GM21515 (cell line): ENCODE data around the gene RAVER1.
A peak's percentile ranks its signal among the peaks of the same experiment; 100 is the strongest.
"Not testable (repeated sequence)": the region's sequence is repeated elsewhere in the genome, so short reads cannot be mapped to it uniquely, and the experiment has no call there.

Source experiments
- ATAC-seq: cut with Tn5 transposase; IDR thresholded peaks from one replicate; pipeline ENCODE4 v1.9.1; 2021; ENCODE audit not compliant: unreplicated experiment

Gene RAVER1

DNA sequence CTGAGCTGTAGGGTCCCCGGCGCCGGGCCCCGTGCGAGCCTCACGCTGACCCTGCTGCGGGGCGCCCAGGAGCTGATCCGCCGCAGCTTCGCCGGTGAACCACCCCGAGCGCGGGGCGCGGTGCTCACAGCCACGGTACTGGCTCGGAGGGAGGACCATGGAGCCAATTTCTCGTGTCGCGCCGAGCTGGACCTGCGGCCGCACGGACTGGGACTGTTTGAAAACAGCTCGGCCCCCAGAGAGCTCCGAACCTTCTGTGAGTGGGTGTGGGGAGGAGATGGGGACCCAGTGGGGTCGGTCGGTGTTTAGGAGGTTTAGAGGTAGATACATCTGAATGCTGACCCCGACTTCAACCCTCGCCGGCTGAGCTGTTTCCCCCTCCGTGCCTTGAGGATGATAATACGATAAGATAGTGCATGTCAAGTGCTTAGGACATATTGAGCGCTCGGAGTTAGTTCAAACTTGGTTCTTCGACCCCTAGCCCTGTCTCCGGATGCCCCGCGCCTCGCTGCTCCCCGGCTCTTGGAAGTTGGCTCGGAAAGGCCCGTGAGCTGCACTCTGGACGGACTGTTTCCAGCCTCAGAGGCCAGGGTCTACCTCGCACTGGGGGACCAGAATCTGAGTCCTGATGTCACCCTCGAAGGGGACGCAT, 41.6 kb downstream of the RAVER1 start:
- no peak for ATAC-seq

DNA sequence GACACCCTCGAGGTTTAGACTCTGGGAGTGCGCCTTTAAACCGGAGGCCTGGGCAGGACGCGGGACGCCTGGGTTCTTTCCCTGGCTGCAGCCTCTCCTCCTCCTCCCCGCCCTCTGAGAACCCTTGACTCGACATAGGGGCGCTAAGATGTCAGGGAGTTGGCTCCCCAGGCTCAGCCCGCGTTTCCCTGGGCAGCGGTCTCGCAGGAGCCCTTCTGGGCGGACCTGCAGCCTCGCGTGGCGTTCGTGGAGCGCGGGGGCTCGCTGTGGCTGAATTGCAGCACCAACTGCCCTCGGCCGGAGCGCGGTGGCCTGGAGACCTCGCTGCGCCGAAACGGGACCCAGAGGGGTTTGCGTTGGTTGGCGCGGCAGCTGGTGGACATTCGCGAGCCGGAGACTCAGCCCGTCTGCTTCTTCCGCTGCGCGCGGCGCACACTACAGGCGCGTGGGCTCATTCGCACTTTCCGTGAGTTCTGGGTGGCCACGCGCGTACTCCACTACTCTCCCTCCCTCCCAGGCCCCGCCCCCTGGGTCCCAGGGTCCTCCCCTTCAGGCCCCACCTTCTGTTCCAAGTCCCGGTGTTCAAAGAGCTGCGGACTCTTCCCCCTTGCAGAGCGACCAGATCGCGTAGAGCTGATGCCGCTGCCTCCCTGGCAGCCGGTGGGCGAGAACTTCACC, 42.3 kb downstream of the RAVER1 start:
- no peak for ATAC-seq

DNA sequence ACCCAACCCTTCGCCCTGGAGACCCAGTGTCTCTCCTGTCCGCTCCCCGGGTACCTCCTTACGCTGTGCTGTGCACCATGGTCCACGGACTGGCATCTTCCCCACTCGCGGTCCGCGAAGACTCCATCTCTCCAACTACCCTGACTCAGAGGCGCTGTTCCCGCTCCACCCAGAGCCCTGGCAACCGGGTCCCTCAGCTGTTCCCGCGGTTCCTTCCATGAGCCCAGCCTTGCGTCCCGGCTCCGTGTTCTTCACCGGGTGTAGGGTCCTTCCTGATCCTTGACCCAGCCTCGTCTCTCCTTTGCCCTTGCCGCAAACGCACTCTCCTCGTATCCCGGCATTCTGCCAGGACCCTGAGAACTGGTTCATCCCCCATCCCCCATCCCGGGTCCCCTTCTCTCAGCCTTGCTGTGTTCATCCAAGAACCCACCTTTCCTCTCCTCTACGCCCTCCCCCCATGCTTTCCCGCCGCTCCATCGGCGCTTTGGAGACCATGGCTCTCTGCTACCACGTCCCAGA, 42.9 kb downstream of the RAVER1 start:
- no peak for ATAC-seq

DNA sequence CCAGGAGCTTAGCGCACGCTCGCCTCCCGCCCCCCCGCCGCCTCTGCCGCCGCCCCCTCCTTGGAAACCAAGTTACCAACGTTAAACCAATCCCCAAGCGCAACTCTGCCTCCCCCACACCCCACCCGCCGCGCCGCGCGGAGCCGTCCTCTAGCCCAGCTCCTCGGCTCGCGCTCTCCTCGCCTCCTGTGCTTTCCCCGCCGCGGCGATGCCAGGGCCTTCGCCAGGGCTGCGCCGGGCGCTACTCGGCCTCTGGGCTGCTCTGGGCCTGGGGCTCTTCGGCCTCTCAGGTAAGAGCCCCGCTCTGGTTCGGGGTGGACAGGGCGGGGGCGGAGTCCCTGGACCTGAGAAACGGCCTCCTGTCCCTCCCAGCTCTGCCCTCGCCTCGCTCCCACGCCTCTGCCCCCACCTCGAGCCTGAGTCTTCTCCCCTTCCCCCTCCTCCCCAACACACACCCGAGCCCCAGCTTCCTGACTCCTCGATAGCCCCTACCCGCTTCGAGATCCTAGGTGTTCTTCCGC, 43.4 kb downstream of the RAVER1 start, which contains the start of gene ICAM5:
ICAM5 (plus strand) TSS at position 117 of the 521 bp plus-strand sequence; CDS start at position 209, 92 bp downstream.
- no peak for ATAC-seq

DNA sequence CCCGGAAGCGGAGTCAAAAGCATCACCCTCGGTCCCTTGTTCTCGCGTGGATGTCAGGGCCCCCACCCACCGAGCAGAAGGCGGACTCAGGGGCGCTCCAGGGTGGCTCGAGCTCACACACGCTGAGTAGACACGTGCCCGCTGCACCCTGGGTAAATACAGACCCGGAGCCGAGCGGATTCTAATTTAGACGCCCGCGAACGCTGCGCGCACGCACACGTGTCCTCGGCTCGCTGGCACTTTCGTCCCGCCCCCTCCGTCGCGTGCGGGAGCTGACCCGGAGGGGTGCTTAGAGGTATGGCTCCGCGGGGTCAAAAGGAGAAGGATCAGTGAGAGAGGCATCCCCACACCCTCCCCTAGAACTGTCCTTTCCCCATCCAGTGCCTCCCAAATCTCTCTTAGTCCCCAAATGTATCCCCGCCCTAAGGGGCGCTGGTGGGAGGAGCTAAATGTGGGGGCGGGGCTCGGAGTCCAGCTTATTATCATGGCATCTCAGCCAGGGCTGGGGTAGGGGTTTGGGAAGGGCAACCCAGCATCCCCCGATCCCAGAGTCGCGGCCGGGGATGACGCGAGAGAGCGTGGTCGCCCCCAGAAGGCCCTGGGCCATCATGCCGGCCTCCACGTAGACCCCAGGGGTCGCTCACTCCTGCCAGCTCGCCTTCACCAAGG, 44.0 kb downstream of the RAVER1 start:
- ATAC-seq: no peak

DNA sequence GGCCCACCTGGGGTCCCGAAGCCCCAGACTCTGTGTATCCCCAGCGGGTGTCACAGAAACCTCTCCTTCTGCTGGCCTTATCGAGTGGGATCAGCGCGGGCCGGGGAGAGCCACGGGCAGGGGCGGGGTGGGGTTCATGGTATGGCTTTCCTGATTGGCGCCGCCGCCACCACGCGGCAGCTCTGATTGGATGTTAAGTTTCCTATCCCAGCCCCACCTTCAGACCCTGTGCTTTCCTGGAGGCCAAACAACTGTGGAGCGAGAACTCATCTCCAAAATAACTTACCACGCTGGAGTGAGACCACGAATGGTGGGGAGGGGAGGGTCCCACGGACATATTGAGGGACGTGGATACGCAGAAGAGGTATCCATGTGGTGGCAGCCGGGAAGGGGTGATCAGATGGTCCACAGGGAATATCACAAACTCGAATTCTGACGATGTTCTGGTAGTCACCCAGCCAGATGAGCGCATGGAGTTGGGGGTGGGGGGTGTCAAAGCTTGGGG, 44.6 kb downstream of the RAVER1 start:
- ATAC-seq: no peak

DNA sequence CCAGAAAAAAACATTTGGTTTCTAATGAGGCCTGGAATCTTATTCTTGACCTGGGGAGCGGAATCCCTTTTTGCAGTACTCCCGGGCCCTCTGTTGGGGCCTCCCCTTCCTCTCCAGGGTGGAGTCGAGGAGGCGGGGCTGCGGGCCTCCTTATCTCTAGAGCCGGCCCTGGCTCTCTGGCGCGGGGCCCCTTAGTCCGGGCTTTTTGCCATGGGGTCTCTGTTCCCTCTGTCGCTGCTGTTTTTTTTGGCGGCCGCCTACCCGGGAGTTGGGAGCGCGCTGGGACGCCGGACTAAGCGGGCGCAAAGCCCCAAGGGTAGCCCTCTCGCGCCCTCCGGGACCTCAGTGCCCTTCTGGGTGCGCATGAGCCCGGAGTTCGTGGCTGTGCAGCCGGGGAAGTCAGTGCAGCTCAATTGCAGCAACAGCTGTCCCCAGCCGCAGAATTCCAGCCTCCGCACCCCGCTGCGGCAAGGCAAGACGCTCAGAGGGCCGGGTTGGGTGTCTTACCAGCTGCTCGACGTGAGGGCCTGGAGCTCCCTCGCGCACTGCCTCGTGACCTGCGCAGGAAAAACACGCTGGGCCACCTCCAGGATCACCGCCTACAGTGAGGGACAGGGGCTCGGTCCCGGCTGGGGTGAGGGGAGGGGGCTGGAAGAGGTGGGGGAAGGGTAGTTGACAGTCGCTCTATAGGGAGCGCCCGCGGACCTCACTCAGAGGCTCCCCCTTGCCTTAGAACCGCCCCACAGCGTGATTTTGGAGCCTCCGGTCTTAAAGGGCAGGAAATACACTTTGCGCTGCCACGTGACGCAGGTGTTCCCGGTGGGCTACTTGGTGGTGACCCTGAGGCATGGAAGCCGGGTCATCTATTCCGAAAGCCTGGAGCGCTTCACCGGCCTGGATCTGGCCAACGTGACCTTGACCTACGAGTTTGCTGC, 46.3 kb downstream of the RAVER1 start, which contains the start of gene ICAM4:
ICAM4 (plus strand) TSS at position 153 of the 935 bp plus-strand sequence; CDS start at position 211, 58 bp downstream.
- no peak for ATAC-seq

DNA sequence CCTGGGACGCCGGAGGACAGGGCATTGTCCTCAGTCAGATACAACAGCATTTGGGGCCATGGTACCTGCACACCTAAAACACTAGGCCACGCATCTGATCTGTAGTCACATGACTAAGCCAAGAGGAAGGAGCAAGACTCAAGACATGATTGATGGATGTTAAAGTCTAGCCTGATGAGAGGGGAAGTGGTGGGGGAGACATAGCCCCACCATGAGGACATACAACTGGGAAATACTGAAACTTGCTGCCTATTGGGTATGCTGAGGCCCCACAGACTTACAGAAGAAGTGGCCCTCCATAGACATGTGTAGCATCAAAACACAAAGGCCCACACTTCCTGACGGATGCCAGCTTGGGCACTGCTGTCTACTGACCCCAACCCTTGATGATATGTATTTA, 47.9 kb downstream of the RAVER1 start:
- no peak for ATAC-seq

DNA sequence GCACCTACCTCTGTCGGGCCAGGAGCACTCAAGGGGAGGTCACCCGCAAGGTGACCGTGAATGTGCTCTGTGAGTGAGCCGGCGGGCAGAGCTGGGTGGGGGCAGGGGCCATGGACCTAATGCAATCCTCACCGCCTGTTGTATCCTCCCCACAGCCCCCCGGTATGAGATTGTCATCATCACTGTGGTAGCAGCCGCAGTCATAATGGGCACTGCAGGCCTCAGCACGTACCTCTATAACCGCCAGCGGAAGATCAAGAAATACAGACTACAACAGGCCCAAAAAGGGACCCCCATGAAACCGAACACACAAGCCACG, 48.4 kb downstream of the RAVER1 start:
- ATAC-seq: no peak

DNA sequence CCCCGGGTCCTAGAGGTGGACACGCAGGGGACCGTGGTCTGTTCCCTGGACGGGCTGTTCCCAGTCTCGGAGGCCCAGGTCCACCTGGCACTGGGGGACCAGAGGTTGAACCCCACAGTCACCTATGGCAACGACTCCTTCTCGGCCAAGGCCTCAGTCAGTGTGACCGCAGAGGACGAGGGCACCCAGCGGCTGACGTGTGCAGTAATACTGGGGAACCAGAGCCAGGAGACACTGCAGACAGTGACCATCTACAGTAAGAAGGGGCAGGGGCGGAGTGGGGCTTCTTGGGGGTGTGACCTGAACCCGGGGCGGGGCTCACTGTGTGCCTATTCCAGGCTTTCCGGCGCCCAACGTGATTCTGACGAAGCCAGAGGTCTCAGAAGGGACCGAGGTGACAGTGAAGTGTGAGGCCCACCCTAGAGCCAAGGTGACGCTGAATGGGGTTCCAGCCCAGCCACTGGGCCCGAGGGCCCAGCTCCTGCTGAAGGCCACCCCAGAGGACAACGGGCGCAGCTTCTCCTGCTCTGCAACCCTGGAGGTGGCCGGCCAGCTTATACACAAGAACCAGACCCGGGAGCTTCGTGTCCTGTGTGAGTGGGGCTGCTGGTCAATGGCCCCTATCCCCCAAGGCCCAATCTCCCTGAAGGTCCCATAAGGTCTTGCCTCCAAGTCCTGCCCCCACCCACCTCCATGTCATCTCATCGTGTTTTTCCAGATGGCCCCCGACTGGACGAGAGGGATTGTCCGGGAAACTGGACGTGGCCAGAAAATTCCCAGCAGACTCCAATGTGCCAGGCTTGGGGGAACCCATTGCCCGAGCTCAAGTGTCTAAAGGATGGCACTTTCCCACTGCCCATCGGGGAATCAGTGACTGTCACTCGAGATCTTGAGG, 49.0 kb downstream of the RAVER1 start:
- no peak for ATAC-seq

DNA sequence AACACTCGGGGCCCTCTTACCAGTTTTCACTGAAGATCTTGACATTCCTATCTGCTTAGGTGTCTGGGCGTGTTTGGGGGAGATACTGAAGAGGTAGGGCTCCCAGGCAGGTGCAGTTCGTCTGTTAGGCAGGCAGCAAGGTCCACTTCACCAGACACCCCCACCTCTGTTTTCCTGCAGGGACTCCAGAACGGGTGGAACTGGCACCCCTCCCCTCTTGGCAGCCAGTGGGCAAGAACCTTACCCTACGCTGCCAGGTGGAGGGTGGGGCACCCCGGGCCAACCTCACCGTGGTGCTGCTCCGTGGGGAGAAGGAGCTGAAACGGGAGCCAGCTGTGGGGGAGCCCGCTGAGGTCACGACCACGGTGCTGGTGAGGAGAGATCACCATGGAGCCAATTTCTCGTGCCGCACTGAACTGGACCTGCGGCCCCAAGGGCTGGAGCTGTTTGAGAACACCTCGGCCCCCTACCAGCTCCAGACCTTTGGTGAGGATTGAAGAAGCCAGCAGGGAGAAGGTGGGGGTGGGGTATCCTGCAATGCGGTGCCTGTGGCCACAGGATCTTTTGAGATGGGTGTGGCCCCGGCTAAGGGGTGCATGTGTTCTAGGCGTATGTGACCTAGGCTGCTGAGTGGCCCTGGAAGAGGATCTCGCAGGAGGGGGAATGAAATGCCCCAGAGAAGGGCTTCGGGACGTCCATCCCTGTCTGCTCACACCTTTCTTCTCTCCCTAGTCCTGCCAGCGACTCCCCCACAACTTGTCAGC, 49.8 kb downstream of the RAVER1 start:
- ATAC-seq: no peak

DNA sequence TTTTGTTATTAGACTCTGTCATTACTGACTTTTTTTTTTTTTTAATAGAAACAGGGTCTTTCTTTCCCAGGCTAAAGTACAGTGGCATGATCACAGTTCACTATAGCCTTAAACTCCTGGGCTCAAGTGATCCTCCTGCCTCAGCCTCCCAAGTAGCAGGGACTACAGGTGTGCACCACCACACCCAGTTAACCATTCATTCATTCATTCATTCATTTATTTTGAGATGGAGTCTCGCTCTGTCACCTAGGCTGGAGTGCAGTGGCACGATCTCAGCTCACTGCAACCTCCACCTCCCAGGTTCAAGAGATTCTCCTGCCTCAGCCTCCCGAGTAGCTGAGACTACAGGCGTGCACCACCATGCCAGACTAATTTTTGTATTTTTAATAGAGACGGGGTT, 51.3 kb downstream of the RAVER1 start:
- ATAC-seq: not testable (repeated sequence)

DNA sequence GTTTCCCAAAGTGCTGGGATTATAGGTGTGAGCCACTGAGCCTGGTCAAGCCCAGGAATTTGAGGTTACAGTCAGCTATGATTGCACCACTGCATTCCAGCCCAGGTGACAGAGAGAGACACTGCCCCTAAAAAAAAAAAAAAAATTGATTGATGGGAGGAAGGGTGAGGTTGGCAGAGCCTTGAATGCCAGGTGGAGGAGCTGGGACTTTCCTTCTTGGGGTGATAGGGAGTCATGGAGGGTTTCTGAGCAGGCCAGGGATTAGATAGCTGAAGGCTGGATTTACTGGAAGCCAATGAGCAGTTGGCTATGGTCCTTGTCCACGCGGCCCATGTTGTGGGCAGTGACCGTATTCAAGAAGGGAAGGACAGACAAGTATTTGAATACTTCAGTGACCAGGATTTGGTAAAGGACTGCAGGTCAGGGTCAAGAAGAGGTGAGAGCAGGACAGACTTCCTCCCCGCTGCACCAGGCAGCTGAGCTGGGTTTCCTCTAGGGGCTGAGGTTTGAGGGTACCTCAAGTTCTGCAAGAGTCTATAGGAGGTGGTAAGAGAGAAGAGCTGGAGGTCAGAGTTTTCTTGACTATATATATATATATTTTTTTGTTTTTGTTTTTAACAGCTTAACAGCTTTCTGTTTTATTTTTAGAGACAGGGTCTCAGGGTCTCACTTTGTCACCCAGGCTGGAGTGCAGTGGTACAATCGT, 53.4 kb downstream of the RAVER1 start:
- ATAC-seq: no peak

DNA sequence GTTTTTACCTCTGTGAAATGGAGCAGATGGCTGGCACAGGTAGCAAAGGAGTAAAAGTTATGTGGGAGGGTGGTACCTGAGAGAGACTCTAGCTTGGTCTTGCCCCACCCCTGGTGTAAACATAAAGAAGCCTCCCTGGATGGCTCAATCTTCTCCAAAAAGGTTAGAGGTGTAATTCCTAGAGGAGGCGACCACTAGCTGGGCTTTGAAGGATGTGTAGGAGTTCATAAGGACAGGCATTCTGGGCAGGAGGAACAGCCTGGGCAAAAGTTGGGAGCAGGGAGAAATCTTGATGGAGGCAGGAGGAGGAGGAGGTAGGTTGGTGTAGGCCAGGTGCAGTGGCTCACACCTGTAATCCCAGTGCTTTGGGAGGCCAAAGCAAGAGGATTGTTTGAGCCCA, 54.4 kb downstream of the RAVER1 start:
- ATAC-seq: no peak

DNA sequence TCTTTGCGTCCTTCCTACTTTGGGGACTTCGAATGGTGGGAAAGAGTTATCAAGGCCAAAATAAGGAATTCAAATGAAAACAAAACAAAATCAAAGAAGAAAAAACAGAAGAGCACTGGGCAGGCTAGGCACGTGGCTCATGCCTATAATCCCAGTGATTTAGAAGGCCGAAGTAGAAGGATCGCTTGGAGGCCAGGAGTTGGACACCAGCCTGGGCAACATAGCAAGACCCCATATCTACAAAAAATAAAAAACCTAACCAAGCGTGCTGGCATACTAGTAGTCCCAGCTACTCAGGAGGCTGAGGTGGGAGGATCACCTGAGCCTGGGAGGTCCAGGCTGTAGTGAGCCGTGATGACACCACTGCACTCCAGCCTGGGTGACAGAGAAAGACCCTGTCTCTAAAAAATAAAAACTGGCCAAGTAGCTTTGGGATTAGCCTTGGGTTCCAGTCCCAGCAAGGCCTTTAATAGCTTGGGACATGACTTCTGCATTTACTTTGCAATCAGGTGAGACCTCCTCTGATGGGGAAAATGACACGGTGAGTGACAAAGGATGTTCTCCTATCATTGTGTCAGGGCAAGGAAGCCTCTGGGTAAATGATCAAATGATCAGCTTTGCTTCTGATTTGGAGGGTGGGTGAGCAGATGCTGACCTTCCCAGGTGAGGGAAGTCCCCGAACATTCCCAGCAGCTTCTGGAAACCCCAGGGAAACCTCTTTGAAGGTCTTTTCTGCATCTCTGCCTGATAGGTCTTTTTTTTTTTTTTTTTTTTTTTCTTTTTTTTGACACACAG, 55.3 kb downstream of the RAVER1 start:
- ATAC-seq: no peak

DNA sequence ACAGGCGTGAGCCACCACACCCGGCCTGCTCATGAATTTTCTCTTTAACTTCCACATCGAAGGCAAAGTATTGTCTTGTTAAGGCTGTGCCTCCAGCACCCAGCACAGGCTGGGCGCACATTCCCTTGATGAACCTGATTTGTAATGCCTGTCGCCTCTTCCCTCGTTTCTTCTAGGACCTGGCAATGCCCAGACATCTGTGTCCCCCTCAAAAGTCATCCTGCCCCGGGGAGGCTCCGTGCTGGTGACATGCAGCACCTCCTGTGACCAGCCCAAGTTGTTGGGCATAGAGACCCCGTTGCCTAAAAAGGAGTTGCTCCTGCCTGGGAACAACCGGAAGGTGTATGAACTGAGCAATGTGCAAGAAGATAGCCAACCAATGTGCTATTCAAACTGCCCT, 58.7 kb downstream of the RAVER1 start:
- ATAC-seq: no peak

DNA sequence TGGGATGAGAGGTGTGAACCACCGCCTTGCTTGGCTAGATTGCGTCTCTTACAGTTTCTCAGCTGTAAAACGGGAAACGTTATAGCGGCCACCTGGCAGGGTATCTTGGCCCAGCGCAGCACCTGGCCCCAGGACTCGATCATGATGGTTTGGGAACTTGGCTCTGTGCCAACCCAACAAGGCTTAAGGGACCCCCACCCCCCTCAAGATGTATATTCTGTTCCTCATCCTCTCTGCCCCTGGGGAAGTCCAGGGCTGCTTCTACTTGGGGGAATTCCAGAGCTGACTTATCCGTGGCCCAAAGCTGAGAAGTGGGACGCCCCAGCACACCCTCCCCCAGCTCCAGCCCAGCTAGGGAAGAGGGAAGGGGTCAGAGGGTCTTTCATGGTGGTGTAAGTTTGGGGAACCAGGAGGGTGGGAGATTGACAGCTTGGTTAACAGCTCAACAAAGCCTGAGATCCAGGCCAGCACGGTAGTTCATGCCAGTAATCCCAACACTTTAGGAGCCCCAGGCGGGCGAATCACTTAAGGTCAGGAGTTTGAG, 61.7 kb downstream of the RAVER1 start:
- ATAC-seq: peak; percentile 15
